ENCODE measurements around the gene CDSN. TPM values are rescaled to one million over a fixed set of nuclear protein-coding genes. Genes with fewer than 3 reads are reported as not detected.

The CDSN gene
- total and polyA plus RNA-seq, 2 of the 4 experiments (the other 2 are of a cell fraction): not detected

Small RNAs within 50 kb of the gene (microRNA-seq; reads per million reads assigned to microRNA genes)
- gene POLR2LP1 (ENCODE audit: insufficient read depth, insufficient read length) (not detected), gene RNU6-1133P (ENCODE audit: insufficient read depth, insufficient read length) (not detected)

Small RNAs within 50 kb of the gene (small RNA-seq; reads per million reads assigned to genes)
- gene POLR2LP1 (0 reads per million in 5 experiments), gene RNU6-1133P (0 to 18.7 (median 0) reads per million in 5 experiments)

Other genes with a start within 250 kb of the CDSN start
- 5.6 and 6.7 TPM in 2 replicates for gene DDR1, start 235.9 kb downstream of the CDSN start, total RNA-seq (2012; rRNA removed)
- 17.8 and 19.6 TPM in 2 replicates for gene DDR1, start 235.9 kb downstream of the CDSN start, polyA plus RNA-seq (2012; rRNA removed)
- gene GTF2H4, start 212.2 kb downstream of the CDSN start, total RNA-seq (2012; rRNA removed): 6.9 and 13.4 TPM in 2 replicates
- 29.5 and 30.8 TPM in 2 replicates for gene GTF2H4, start 212.2 kb downstream of the CDSN start, polyA plus RNA-seq (2012; rRNA removed)
- gene VARS2, start 206.2 kb downstream of the CDSN start, total RNA-seq (2012; rRNA removed): 6.9 and 7.2 TPM in 2 replicates
- gene VARS2, start 206.2 kb downstream of the CDSN start, polyA plus RNA-seq (2012; rRNA removed): 13.3 and 14.0 TPM in 2 replicates
- gene SFTA2, start 188.3 kb downstream of the CDSN start, total RNA-seq (2012; rRNA removed): not detected in 2 replicates
- not detected in 2 replicates for gene SFTA2, start 188.3 kb downstream of the CDSN start, polyA plus RNA-seq (2012; rRNA removed)
- gene MUCL3, start 179.5 kb downstream of the CDSN start, total RNA-seq (2012; rRNA removed): not detected in 2 replicates
- not detected in 2 replicates for gene MUCL3, start 179.5 kb downstream of the CDSN start, polyA plus RNA-seq (2012; rRNA removed)
- gene MUC21, start 136.7 kb downstream of the CDSN start, total RNA-seq (2012; rRNA removed): not detected in 2 replicates
- not detected in 2 replicates for gene MUC21, start 136.7 kb downstream of the CDSN start, polyA plus RNA-seq (2012; rRNA removed)
- not detected in 2 replicates for gene MUC22, start 110.0 kb downstream of the CDSN start, total RNA-seq (2012; rRNA removed)
- 0.02 TPM in 1 of 2 replicates, not detected in the other for gene MUC22, start 110.0 kb downstream of the CDSN start, polyA plus RNA-seq (2012; rRNA removed)
- not detected in 2 replicates for gene C6orf15, start 7.9 kb downstream of the CDSN start, total RNA-seq (2012; rRNA removed)
- gene C6orf15, start 7.9 kb downstream of the CDSN start, polyA plus RNA-seq (2012; rRNA removed): not detected in 2 replicates
- gene PSORS1C1, start 5.6 kb downstream of the CDSN start, total RNA-seq (2012; rRNA removed): 0.28 and 0.36 TPM in 2 replicates
- gene PSORS1C1, start 5.6 kb downstream of the CDSN start, polyA plus RNA-seq (2012; rRNA removed): 1.1 and 2.1 TPM in 2 replicates
- gene PSORS1C2, start 18.6 kb upstream of the CDSN start, total RNA-seq (2012; rRNA removed): not detected in 2 replicates
- not detected in 2 replicates for gene PSORS1C2, start 18.6 kb upstream of the CDSN start, polyA plus RNA-seq (2012; rRNA removed)
- 16.1 and 22.0 TPM in 2 replicates for gene CCHCR1, start 37.4 kb upstream of the CDSN start, total RNA-seq (2012; rRNA removed)
- gene CCHCR1, start 37.4 kb upstream of the CDSN start, polyA plus RNA-seq (2012; rRNA removed): 13.1 and 14.2 TPM in 2 replicates
- 14.2 and 14.4 TPM in 2 replicates for gene TCF19, start 38.1 kb upstream of the CDSN start, total RNA-seq (2012; rRNA removed)
- 13.1 and 15.1 TPM in 2 replicates for gene TCF19, start 38.1 kb upstream of the CDSN start, polyA plus RNA-seq (2012; rRNA removed)
- not detected in 2 replicates for gene POU5F1, start 50.2 kb upstream of the CDSN start, total RNA-seq (2012; rRNA removed)
- not detected in 2 replicates for gene POU5F1, start 50.2 kb upstream of the CDSN start, polyA plus RNA-seq (2012; rRNA removed)
- gene HLA-C, start 151.6 kb upstream of the CDSN start, total RNA-seq (2012; rRNA removed): 8.8 and 10.6 TPM in 2 replicates
- gene HLA-C, start 151.6 kb upstream of the CDSN start, polyA plus RNA-seq (2012; rRNA removed): 87.3 and 104 TPM in 2 replicates
- 41.7 and 44.1 TPM in 2 replicates for gene HLA-B, start 236.7 kb upstream of the CDSN start, total RNA-seq (2012; rRNA removed)
- 259 and 309 TPM in 2 replicates for gene HLA-B, start 236.7 kb upstream of the CDSN start, polyA plus RNA-seq (2012; rRNA removed)